ENCODE results near the gene DLK1.

Gene DLK1

DNA sequence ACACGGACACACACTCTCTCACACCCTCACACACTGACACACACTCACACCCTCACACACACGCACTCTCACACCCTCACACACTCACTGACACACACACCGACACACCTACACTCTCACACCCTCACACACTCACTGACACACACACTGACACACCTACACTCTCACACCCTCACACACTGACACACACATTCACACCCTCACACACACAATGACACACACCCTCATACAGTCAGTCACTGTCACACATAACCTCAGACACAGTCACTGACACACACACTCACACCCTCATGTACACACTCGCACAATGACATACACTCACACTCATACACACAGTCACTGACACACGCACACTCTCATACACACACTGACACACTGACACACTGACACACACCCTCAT, 19.8 kb upstream of the DLK1 start:
- TF ChIP-seq, protein P1, sequence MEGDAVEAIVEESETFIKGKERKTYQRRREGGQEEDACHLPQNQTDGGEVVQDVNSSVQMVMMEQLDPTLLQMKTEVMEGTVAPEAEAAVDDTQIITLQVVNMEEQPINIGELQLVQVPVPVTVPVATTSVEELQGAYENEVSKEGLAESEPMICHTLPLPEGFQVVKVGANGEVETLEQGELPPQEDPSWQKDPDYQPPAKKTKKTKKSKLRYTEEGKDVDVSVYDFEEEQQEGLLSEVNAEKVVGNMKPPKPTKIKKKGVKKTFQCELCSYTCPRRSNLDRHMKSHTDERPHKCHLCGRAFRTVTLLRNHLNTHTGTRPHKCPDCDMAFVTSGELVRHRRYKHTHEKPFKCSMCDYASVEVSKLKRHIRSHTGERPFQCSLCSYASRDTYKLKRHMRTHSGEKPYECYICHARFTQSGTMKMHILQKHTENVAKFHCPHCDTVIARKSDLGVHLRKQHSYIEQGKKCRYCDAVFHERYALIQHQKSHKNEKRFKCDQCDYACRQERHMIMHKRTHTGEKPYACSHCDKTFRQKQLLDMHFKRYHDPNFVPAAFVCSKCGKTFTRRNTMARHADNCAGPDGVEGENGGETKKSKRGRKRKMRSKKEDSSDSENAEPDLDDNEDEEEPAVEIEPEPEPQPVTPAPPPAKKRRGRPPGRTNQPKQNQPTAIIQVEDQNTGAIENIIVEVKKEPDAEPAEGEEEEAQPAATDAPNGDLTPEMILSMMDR (IDR thresholded peaks at IDR 0.05; ENCODE audit: extremely low read depth, insufficient read depth, missing control alignments) = no peak
- in situ Hi-C loops (cut with MboI; ENCODE audit: low pct_unique_long_range_greater_than_20kb, low sequenced_read_pairs, unreplicated experiment) = no loop called here
- no peak for DNase-seq (ENCODE audit: low spot score)

DNA sequence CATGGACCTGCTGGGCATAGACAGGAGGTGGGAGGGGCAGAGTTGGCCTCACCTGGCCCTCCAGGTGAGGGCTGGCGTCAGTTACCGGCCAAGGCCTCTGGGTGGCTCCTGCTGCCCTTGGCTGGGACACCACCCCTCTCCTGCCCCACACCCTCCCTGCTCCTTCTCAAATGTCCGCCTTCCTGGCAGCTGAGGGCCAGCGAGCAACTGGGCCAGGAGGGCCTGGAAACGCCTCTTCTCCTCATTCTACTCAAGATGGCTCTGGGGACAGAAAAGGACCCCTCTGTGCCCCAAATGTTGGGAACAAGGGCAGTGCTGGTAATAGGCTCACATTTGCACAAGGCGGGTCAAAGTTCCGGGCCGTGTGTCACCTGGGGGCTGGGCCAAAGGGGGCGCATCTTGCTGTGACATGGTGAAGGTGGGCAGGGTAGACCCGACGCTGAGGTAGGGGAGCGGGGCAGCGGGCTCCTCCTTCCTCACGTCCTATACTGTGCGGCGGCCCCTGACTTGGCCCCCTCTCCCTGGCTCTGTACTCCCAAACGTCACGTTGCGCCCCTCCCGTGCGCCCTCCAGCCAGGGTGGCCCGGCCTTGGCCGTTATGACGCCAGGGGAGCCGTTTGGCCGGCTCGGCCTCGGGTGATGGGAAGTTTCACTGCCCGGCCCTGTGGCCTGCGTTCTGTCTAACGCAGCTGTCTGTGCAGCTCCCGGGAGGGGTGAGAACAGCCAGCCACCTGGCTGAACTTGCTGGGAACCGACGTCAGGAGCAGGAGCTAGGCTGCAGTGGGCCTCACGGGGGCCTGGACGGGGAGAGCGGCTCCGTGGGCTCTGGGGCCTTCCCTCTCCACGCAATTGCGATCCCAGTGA, 18.0 kb upstream of the DLK1 start:
- no peak for DNase-seq (ENCODE audit: low spot score)
- in situ Hi-C loops (cut with MboI; ENCODE audit: low pct_unique_long_range_greater_than_20kb, low sequenced_read_pairs, unreplicated experiment) = no loop called here
- TF ChIP-seq, protein P1 (IDR thresholded peaks at IDR 0.05; ENCODE audit: extremely low read depth, insufficient read depth, missing control alignments) = no peak

DNA sequence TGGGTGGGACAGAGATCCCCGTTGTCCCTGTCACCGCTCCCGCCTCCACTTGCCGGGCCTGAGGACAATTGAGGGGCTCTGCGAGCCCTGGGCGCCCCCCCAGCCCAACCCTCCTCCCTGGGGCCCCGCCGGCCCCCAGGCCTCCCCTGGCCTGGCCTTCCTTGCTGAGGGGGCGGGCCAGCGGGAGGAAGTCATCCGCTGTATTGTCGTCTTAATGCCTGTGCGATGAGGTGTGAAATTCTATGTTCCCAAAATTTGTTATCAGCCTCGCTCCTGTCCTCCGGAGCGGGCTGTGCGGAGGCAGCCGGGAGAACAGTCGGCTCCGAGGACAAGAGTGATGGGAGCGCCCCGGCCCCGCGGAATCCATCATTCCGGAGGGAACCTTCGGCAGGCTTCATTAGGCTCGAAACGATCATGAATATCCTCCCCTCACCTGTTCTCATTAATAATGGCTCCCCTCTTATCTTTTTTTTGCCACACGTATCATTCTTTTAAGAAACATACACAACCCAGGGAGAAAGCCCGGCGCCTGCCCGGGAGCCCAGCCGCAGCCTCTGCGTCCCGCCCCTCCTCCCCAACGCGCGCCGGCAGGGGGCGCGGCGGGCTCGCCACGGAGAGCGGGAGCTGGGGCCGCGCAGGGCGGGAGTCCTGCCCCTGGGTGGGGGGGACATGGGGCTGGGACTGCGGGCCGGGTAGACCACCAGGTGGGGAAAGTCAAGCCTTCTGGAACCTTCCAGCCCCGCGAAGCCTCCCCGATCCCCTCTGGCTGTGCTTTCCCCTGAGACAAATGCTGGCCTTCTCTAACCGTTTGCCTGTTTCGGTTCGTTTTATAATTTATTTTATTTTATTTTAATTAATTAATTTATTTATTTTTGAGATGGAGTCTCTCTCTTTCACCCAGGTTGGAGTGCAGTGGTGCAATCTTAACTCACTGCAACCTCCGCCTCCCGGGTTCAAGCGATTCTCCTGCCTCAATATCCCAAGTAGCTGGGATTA, 17.1 kb upstream of the DLK1 start:
- in situ Hi-C loops (cut with MboI; ENCODE audit: low pct_unique_long_range_greater_than_20kb, low sequenced_read_pairs, unreplicated experiment) = no loop called here
- DNase-seq (ENCODE audit: low spot score) = no peak
- TF ChIP-seq, protein P1 (IDR thresholded peaks at IDR 0.05; ENCODE audit: extremely low read depth, insufficient read depth, missing control alignments) = no peak

DNA sequence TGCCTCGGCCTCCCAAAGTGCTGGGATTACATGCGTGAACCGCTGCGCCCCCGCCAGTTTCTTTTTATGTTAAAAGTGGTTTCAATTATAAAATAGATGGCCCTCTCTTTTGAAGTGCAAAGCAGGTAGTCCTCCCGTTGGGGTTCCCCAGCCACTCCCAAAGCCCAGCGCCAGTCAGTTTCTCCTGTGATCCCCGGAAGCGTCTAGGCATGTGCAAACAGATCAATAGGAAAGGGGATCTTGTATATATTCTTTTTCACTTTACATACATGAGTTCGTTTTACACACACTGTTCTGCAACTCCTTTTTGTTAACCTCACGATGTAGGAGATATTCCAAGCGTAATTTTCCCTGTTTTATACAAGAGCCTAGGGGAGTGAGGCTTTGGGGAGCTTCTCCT, 16.3 kb upstream of the DLK1 start:
- in situ Hi-C loops (cut with MboI; ENCODE audit: low pct_unique_long_range_greater_than_20kb, low sequenced_read_pairs, unreplicated experiment) = no loop called here
- TF ChIP-seq, protein P1 (IDR thresholded peaks at IDR 0.05; ENCODE audit: extremely low read depth, insufficient read depth, missing control alignments) = no peak
- no peak for DNase-seq (ENCODE audit: low spot score)

DNA sequence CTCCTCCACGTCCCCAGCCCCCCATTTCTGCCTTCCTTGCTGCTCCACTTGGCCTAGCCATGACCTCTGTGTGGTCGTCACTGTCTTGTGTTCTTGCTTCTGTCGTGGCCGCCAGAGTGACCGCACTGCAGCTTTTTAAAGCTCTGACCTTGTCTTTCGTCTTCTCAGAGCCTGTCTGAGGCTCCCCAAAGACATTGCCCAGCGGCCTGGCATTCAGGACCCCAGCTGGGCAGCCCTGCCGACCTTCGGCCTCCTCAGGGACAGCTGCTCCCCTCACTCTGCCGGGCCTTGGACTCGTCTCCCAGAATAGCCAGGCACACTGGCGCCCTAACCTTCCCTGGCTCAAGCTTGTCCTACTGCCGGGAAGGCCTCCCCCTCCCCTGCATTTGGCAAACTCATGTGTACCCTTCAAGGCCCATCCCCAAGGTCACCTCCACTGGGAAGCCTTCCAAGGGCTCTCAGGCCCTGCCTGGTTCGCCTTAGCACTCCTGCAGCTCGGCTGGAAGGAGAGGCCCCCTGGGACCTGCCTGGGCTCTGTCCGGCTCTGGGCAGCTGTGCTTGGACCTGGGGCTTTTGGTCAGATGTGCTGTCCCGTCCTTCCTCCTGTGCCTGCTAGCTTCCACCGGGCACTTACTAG, 15.7 kb upstream of the DLK1 start:
- TF ChIP-seq, protein P1 (IDR thresholded peaks at IDR 0.05; ENCODE audit: extremely low read depth, insufficient read depth, missing control alignments) = no peak
- in situ Hi-C loops (cut with MboI; ENCODE audit: low pct_unique_long_range_greater_than_20kb, low sequenced_read_pairs, unreplicated experiment) = no loop called here
- DNase-seq (ENCODE audit: low spot score) = no peak

DNA sequence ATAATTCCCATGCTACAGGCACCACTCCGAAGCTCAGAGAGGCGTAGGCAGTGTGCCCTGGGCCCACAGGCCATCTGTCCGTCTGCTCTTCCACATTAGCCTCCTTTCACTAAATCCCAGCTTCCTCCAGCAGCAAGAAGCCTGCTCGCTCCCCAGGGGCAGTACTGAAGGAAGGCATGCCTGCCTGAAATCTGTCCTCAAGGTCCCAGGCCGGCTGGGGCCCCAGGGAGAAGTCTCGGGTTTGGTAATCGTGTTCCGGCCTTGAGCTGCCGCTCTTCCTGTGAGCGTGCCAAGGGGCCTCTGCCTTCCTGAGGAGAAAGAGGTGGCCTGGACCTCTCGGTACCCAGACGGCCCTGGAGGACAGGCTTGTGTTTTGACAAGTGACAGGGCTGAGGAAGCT, 15.2 kb upstream of the DLK1 start:
- in situ Hi-C loops (cut with MboI; ENCODE audit: low pct_unique_long_range_greater_than_20kb, low sequenced_read_pairs, unreplicated experiment) = no loop called here
- TF ChIP-seq, protein P1 (IDR thresholded peaks at IDR 0.05; ENCODE audit: extremely low read depth, insufficient read depth, missing control alignments) = no peak
- DNase-seq (ENCODE audit: low spot score) = no peak

Data from GM13977 (cell line).